DMS79 treated with DMSO at 0.1 percent for 48 hours (cell line): ENCODE results near the gene GTF2H4.
A peak's percentile ranks its signal among the peaks of the same experiment; 100 is the strongest.
"Not testable (repeated sequence)": the region's sequence is repeated elsewhere in the genome, so short reads cannot be mapped to it uniquely, and the experiment has no call there.

Experiments
- DNase-seq: peaks from one replicate; lab custom pipeline; 2025; lab: John Stamatoyannopoulos, UW

GTF2H4 gene

GRCh38 chr6:30895343-30895742 is 12.7 kb upstream of the GTF2H4 start:
- no peak for DNase-seq

- no peak for DNase-seq
Observed at GRCh38 chr6:30896541-30896940, 11.5 kb upstream of the GTF2H4 start.

- no peak for DNase-seq
Observed at GRCh38 chr6:30897882-30898281, 10.1 kb upstream of the GTF2H4 start.

GRCh38 chr6:30898750-30899360 is 9.2 kb upstream of the GTF2H4 start:
- no peak for DNase-seq

- no peak for DNase-seq
Observed at GRCh38 chr6:30900863-30901417, 7.1 kb upstream of the GTF2H4 start.

- DNase-seq, result no peak
Observed at GRCh38 chr6:30901436-30901835, 6.6 kb upstream of the GTF2H4 start.

GRCh38 chr6:30902196-30902595 is 5.8 kb upstream of the GTF2H4 start:
- DNase-seq, result not testable (repeated sequence)

DNA sequence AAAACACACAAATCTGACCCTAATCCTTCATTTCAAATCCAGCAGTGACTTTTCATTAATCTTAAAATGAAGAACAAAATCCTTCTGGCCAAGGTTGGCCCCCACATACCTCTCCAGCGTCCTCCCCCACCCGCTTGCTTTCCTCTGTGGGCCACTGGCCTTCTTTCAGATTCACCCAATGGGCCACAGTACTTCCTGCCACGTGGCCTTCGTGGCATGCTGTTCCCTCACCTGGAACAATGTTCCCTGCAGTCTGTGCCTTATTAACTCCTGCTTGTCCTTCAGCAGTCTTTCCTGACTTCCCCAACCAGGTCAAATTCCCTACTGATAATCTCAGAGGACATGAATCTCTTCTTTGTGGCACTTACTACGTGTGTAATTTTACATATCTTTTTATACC is 5.3 kb upstream of the GTF2H4 start:
- DNase-seq, result no peak

GRCh38 chr6:30903236-30903635 is 4.8 kb upstream of the GTF2H4 start:
- DNase-seq, result no peak

DNA sequence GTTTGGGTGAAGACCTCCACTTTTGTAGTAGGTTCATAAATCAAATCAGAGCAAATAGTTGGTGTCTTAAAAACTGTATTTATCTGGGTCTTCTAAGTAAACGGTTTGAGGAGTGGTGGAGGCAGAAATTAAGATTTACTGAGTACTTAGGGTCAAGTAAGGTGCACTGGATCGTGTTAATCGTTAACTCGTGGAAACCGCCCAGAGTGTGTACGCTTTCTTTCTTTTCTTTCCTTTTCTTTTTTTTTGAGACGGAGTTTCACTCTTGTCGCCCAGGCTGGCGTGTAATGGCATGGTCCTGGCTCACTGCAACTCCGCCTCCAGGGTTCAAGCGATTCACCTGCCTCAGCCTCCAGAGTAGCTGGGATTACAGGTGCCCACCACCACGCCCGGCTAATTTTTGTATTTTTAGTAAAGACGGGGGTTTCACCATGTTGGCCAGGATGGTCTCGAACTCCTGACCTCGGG is 683 bp upstream of the GTF2H4 start:
- DNase-seq, result not testable (repeated sequence)

DNA sequence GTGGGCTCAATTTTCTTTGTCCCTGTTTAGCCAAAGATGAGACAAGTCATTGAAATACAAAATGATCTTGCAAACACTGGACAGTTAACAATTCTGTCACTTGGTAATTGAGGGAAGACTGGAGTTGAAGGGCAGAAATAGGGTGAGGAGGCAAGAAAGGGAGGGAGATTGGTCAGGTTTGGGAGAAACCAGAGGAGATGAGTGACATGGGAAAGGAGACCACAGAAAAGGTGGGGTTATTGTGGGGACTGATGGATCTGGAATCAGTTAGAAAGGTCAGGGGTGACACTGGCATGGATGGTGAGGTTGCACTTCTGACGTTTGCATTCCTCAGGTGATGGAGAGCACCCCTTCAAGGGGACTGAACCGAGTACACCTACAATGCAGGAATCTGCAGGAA is 693 bp downstream of the GTF2H4 start:
- no peak for DNase-seq

- not testable (repeated sequence) for DNase-seq
Observed at GRCh38 chr6:30910473-30910872, 2.5 kb downstream of the GTF2H4 start.

- DNase-seq, result no peak
Observed at GRCh38 chr6:30912746-30913520, 4.9 kb downstream of the GTF2H4 start.

DNA sequence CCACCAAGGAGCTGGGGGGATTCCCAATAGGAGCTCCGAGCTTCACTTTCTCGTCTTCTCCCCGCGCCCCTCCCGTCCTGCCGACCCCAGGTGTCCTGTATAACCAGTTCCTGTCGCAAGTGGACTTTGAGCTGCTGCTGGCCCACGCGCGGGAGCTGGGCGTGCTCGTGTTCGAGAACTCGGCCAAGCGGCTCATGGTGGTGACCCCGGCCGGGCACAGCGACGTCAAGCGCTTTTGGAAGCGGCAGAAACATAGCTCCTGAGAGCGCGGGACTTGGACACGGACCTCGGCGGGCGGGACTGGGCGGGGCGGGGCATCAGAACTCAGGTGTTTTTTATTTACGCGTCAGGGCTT is 5.7 kb downstream of the GTF2H4 start:
- DNase-seq, result no peak

DNA sequence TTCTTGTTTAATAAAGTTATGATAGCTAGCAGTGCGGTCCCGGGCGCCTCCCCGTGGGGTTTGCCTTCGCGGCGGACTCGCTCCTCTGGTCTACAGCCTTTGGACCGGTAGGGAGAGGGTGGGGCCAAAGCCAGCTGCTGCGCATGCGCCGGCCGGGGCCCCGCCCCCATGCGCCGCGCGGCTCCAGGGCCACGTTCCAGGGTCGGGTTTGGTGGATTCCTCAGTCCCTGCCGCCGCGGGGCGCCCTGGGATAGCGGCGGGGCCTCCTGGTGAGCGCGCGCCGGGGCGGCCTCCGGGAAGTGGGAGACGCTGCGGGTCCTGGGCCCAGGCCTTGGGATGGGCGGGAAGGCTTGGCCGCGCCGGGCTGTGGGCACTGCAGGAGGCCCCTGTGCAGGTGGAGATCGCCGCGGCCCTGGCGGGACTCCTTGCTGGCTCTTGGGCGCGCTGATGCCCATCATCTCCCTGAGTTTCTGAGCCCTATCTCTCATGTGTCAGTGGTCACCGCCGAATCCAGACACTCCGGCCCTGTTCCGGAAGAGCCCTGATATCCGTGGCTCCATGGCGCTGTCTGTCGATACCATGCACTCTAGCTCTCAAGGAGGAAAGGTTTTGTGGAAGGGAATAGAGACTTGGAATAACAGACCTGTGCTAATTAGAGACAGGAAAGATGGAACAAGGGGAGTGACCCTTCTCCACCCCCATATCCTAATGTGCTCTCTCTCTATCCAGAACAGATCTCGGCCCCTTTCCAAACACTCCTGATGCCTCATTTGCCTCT is 6.3 kb downstream of the GTF2H4 start, which contains the start of gene VARS2:
Gene VARS2 (plus strand): TSS at position 163 of the 778 bp plus-strand sequence. CDS start 599 bp downstream, at position 762.
- DNase-seq, result peak; percentile 83

DNA sequence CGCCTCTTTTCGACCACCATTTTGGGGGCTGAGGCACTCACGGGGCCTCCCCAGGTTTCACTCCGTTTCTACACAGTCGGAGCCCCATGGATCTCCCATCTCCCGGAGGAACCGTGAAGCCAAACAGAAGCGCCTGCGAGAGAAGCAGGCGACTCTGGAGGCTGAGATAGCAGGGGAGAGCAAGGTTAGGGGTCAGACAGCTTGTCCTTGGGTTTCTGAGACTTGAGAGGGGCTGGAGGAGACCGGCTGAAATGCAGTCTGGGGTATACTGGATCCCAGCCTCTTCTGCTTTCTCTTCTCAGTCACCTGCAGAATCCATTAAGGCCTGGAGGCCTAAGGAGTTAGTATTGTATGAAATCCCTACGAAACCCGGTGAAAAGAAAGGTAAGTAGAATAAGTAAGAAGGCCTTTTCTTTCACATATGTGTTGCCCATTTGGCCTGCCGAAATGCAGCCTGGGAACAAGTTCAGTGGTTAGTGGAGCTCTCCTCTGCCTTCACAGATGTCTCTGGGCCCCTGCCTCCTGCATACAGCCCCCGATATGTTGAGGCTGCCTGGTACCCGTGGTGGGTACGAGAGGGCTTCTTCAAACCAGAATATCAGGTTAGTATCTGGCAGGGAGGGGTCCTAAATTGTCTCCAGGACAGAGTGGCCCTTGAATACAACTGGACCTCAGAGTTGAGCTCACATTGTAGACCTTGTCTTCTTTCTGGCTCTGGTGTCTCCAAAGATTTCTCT is 7.0 kb downstream of the GTF2H4 start:
- DNase-seq, result no peak

GRCh38 chr6:30915591-30915946 is 7.6 kb downstream of the GTF2H4 start:
- DNase-seq, result peak; percentile 40

DNA sequence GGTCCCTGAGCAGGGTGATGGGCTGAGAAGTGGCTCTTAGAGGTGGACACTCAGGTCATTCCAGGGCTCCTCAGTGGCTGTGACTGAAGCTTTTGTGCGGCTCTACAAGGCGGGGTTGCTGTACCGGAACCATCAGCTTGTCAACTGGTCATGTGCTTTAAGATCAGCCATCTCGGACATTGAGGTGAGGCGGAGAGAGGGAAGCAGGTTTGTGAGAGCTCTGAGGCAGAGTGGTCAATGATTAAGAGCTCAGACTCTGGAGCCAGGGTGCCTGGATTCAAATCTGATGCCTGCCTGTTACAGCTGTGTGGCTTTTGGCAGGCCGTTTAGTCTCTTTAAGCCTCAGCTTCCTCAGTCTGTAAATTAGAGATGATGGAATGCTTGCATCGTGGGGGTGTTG is 9.0 kb downstream of the GTF2H4 start:
- no peak for DNase-seq

GRCh38 chr6:30917487-30917886 is 9.5 kb downstream of the GTF2H4 start:
- no peak for DNase-seq

DNA sequence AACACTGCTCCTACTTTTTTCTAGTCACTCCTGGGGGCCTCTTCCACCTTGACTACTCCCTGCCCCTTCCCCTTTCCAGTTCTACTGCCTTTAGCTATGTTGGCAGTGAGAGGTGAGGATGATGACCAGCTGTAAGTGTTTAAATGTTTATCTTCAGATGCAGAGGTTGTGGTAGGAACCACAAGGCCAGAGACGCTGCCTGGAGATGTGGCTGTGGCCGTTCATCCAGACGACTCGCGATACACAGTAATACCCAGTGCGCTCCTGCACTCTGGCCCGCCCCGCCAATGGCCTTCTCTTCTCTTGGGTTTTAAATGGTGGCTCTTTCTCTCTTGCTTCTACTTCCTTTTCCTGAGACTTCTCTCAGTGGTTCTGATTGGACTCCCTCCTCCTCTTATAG is 10.7 kb downstream of the GTF2H4 start:
- DNase-seq, result no peak

DNA sequence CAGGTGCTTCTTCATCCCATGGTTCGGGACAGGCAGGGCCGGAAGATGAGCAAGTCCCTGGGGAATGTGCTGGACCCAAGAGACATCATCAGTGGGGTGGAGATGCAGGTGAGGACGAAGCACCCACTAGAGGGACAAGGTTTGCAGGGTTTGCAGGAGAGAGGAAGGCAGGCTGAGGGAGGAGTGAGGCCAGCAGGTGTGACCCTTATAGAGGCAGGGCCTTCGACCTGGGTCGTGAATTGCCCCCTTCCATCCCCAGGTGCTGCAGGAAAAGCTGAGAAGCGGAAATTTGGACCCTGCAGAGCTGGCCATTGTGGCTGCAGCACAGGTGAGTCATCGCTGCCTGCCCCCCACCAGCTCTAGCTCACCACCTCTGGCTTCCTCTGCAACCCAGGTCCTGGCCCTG is 14.4 kb downstream of the GTF2H4 start:
- no peak for DNase-seq
